ENCODE results near the gene FYB1.
"Not testable (repeated sequence)": the region's sequence is repeated elsewhere in the genome, so short reads cannot be mapped to it uniquely, and the experiment has no call there.

FYB1 gene

GRCh38 chr5:39219437-39219836 lies at the start of gene FYB1:
Gene FYB1 (minus strand): TSS chr5:39219563. CDS start chr5:39202960, 16,603 bp downstream.
- DNase-seq (ENCODE audit: low read depth in 2 of 2): no peak

DNA sequence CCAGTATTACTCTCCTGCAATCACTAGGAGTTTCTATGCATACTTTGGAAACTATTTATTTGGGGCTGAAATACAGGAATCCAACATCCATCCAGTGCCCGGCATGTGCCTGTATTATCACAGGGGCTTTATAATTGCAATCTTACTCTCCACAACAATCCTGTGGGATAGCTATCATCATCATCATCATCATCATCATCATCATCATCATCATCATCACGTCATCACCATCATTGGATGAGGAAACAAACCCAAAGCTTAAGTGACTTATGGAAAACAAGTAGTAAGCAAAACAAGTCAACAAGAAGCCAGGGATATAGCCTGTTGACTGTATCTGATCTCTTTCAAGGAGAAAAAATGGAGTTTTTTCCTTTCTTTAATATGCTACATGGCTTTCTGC lies 47.8 kb upstream of the FYB1 start:
- DNase-seq (ENCODE audit: low read depth in 2 of 2): no peak

- no peak for DNase-seq (ENCODE audit: low read depth in 2 of 2)
These were observed 47.1 kb upstream of the FYB1 start for GRCh38 chr5:39266442-39266841.

DNA sequence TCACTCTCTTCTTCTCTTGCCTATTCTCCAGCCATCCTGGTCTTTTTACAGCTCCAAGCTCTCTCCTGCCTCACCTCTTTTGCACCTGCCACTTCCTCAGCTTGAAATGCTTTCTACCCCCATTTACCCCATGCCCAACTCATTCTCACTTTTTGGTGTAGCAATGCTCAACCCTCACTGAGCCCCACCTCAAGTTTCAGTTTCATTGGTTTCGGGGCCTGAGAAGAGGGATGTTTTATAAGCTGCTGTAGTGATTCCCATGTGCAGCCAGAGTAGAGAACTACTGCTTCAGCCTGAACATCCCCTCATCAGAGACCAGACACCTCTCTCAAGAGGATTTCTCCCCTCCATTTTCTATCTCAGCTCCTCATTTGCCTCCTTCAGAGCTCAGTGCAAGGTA lies 45.2 kb upstream of the FYB1 start:
- DNase-seq (ENCODE audit: low read depth in 2 of 2): no peak

- no peak for DNase-seq (ENCODE audit: low read depth in 2 of 2)
These were observed 43.6 kb upstream of the FYB1 start for GRCh38 chr5:39262981-39263380.

GRCh38 chr5:39260095-39260494 lies 40.7 kb upstream of the FYB1 start:
- no peak for DNase-seq (ENCODE audit: low read depth in 2 of 2)

DNA sequence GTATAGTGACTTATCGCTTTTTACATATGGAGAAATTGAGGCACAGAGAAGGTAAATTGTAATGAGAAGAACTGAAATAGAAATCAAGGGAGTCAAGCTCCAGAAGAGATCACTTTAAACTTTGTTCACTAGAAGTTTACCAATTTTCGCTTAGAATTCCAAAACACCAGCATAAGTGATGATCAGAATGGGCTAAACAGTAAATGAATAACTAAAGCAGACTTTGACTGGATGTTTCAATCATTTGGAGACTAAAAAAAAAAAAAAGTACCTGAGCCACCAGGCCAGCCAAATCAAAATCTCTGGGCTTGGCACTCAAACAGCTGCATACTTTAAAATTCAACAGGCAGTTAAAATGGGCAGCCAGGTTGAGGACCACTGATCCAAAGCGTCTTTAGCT lies 38.2 kb upstream of the FYB1 start:
- no peak for DNase-seq (ENCODE audit: low read depth in 2 of 2)

- DNase-seq (ENCODE audit: low read depth in 2 of 2): no peak
These were observed 37.3 kb upstream of the FYB1 start for GRCh38 chr5:39256477-39257235.

- DNase-seq (ENCODE audit: low read depth in 2 of 2): no peak
These were observed 36.0 kb upstream of the FYB1 start for GRCh38 chr5:39255406-39255805.

DNA sequence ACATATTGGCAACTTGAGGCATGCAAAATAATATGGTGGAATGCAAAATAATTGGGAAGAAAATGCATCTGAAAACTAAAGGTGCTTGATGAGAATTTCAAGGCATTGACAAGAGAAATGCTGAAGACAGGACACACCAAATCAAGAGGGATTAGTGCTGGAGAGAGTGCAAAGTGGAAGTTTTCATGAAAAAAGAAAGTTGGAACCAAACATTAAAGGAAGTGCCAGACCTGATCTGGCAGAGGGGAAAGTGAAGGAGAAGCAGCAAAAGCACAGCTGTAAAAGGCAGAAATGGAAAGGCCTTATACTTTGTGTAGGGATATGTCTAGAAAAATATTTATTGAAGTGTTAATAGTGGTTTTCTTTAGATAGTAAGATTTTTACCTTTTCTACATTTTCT lies 35.3 kb upstream of the FYB1 start:
- no peak for DNase-seq (ENCODE audit: low read depth in 2 of 2)

DNA sequence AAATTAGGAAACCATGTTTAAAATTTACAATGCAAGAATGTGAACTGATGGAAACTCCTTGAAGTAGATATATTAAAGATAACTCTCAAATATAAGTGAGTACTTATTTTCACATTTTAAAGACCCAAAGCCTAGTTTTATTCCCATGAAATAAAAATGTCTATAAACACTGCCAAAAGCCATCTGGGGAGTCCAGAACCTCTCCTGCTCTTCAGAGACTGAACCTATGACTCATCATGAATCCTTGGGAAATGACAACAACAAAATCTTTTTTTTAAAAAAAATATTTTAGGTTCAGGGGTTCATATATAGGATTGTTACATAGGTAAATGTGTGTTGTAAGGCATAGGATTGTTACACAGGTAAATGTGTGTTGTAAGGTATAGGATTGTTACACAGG lies 33.8 kb upstream of the FYB1 start:
- no peak for DNase-seq (ENCODE audit: low read depth in 2 of 2)

- no peak for DNase-seq (ENCODE audit: low read depth in 2 of 2)
These were observed 30.4 kb upstream of the FYB1 start for GRCh38 chr5:39249564-39250274.

- no peak for DNase-seq (ENCODE audit: low read depth in 2 of 2)
These were observed 29.7 kb upstream of the FYB1 start for GRCh38 chr5:39249069-39249468.

- no peak for DNase-seq (ENCODE audit: low read depth in 2 of 2)
These were observed 21.4 kb upstream of the FYB1 start for GRCh38 chr5:39240750-39241149.

GRCh38 chr5:39238366-39239105 lies 19.2 kb upstream of the FYB1 start:
- no peak for DNase-seq (ENCODE audit: low read depth in 2 of 2)

- DNase-seq (ENCODE audit: low read depth in 2 of 2): no peak
These were observed 17.4 kb upstream of the FYB1 start for GRCh38 chr5:39236718-39237117.

DNA sequence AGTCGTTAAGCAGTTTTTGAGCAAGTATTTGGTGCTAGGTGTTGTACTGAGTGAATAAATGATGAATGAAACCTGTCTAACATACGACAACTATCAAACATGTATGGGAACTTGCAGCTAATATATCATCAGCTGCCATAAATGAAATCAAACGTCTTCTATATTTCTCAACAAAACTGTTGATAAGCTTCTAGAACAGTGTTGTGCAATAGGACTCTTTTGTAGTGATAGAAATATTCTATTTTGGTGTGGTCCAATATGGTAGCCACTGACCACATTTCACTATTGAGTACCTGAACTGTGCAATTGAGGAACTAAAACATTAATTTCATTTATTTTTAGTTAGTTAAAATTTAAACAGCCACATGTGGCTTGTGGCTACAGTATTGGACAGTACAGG lies 16.3 kb upstream of the FYB1 start:
- no peak for DNase-seq (ENCODE audit: low read depth in 2 of 2)

DNA sequence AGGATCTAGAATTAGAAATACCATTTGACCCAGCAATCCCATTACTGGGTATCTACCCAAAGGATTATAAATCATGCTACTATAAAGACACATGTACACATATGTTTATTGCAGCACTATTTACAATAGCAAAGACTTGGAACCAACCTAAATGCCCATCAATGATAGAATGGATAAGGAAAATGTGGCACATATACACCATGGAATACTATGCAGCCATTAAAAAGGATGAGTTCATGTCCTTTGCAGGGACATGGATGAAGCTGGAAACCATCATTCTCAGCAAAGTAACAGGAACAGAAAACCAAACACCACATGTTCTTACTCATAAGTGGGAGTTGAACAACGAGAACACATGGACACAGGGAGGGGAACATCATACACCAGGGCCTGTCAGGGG lies 15.1 kb upstream of the FYB1 start:
- DNase-seq (ENCODE audit: low read depth in 2 of 2): not testable (repeated sequence)

DNA sequence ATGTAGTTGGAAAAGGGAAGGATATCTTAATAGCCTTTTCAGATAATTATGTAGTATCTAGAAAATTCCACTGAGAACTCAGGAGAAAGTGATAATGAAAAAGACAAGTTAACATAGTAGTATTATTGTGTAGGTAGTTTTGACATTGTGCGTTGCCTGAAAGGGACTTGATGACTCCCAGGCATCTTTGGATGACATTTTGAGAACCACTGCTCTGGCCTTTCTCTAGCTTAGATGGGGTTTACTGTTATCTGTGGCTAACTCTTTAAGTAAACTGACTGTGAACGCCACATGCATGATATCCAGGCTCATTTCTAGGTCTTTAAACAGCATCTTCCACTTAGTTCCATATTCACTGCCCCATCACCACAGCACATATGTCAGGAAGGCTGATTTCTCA lies 14.4 kb upstream of the FYB1 start:
- DNase-seq (ENCODE audit: low read depth in 2 of 2): no peak

- DNase-seq (ENCODE audit: low read depth in 2 of 2): no peak
These were observed 12.6 kb upstream of the FYB1 start for GRCh38 chr5:39231705-39232525.

GRCh38 chr5:39228596-39228995 lies 9.2 kb upstream of the FYB1 start:
- DNase-seq (ENCODE audit: low read depth in 2 of 2): no peak

DNA sequence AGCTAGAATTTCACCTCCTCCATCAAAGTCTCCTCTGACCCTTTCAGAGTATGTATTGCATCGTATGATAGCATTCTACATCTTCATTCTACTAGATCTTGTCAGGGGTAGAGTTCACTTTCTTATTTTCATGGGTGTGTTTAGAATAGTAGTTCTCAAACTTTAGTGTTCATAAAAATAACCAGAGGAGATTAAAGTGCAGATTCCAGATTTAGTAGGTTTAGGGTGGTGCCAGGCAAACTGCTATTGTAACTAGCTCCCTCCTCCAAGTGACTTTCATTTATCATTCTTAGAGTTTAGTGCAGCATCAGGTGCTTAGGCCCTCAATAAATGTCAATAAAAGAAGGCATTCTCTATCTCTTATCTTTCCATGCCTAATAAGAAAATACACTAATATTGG lies 7.2 kb upstream of the FYB1 start:
- DNase-seq (ENCODE audit: low read depth in 2 of 2): no peak
